HG03175 (cell line): Measurements from ENCODE around the gene PRRC2C.
"Not testable (repeated sequence)": the region's sequence is repeated elsewhere in the genome, so short reads cannot be mapped to it uniquely, and the experiment has no call there.

ENCODE experiments used
- ATAC-seq: cut with Tn5 transposase; IDR thresholded peaks from one replicate; pipeline ENCODE4 v1.9.1; 2021; ENCODE audit warnings: mild to moderate bottlenecking, moderate library complexity; ENCODE audit not compliant: unreplicated experiment

The PRRC2C gene

GRCh38 chr1:171495444-171495843, 10.1 kb downstream of the PRRC2C start:
- ATAC-seq = no peak

GRCh38 chr1:171500304-171500703, 15.0 kb downstream of the PRRC2C start:
- ATAC-seq = no peak

GRCh38 chr1:171500803-171501202, 15.5 kb downstream of the PRRC2C start:
- no peak for ATAC-seq

GRCh38 chr1:171501305-171502024, 16.1 kb downstream of the PRRC2C start:
- ATAC-seq = no peak

GRCh38 chr1:171506525-171507304, 21.4 kb downstream of the PRRC2C start:
- no peak for ATAC-seq

GRCh38 chr1:171507435-171507834, 22.1 kb downstream of the PRRC2C start:
- no peak for ATAC-seq

- no peak for ATAC-seq
Measured at GRCh38 chr1:171509191-171509590, 23.9 kb downstream of the PRRC2C start.

GRCh38 chr1:171513743-171514142, 28.4 kb downstream of the PRRC2C start:
- no peak for ATAC-seq

GRCh38 chr1:171515299-171515698, 30.0 kb downstream of the PRRC2C start:
- no peak for ATAC-seq

GRCh38 chr1:171515741-171516140, 30.4 kb downstream of the PRRC2C start:
- no peak for ATAC-seq

- no peak for ATAC-seq
Measured at GRCh38 chr1:171521567-171521966, 36.2 kb downstream of the PRRC2C start.

- no peak for ATAC-seq
Measured at GRCh38 chr1:171530676-171531075, 45.3 kb downstream of the PRRC2C start.

- ATAC-seq = no peak
Measured at GRCh38 chr1:171532520-171532919, 47.2 kb downstream of the PRRC2C start.

- no peak for ATAC-seq
Measured at GRCh38 chr1:171545523-171545922, 60.2 kb downstream of the PRRC2C start.

GRCh38 chr1:171550050-171550449, 64.7 kb downstream of the PRRC2C start:
- ATAC-seq = no peak

- not testable (repeated sequence) for ATAC-seq
Measured at GRCh38 chr1:171550598-171551100, 65.3 kb downstream of the PRRC2C start.

- ATAC-seq = not testable (repeated sequence)
Measured at GRCh38 chr1:171553960-171554359, 68.6 kb downstream of the PRRC2C start.

GRCh38 chr1:171563675-171564074, 78.3 kb downstream of the PRRC2C start:
- no peak for ATAC-seq

GRCh38 chr1:171566467-171566866, 81.1 kb downstream of the PRRC2C start:
- ATAC-seq = no peak

- no peak for ATAC-seq
Measured at GRCh38 chr1:171570295-171570694, 85.0 kb downstream of the PRRC2C start.

- no peak for ATAC-seq
Measured at GRCh38 chr1:171576144-171576543, 90.8 kb downstream of the PRRC2C start.

GRCh38 chr1:171581226-171581625, 95.9 kb downstream of the PRRC2C start:
- ATAC-seq = no peak
